Activated naive CD4-positive, alpha-beta T cell treated with anti-CD3 and anti-CD28 coated beads for 36 hours (primary cell): ENCODE measurements around the gene TAX1BP1. TPM values are rescaled to one million over a fixed set of nuclear protein-coding genes. Genes with fewer than 3 reads are reported as not detected.
A peak's percentile ranks its signal among the peaks of the same experiment; 100 is the strongest.

ENCODE experiments used
- CTCF ChIA-PET: fragments of 350-600 bp; sonication (Branson Sonifier 250); formaldehyde crosslinking; loops from one replicate; lab custom pipeline; 2021; ENCODE audit warnings: antibody characterized with exemption; lab: Charles Lee
- DNase-seq: peaks from one replicate; pipeline ENCODE4 v3.0.0-alpha.2; 2020
- H3K27ac Mint-ChIP-seq: one replicate; pipeline ENCODE4 v1.8.0; 2021; ENCODE audit warnings: mild to moderate bottlenecking, mixed read lengths
- H3K27me3 Mint-ChIP-seq: one replicate; pipeline ENCODE4 v1.8.0; 2021; ENCODE audit warnings: low read depth, mixed read lengths
- H3K36me3 Mint-ChIP-seq: one replicate; pipeline ENCODE4 v1.8.0; 2021; ENCODE audit warnings: low read depth, mixed read lengths
- H3K4me1 Mint-ChIP-seq: one replicate; pipeline ENCODE4 v1.8.0; 2021; ENCODE audit warnings: low read depth, mixed read lengths
- H3K4me3 Mint-ChIP-seq: one replicate; pipeline ENCODE4 v1.8.0; 2021; ENCODE audit warnings: mild to moderate bottlenecking, moderate library complexity, mixed read lengths
- H3K9me3 Mint-ChIP-seq: one replicate; pipeline ENCODE4 v1.8.0; 2021; ENCODE audit warnings: mixed read lengths
- intact Hi-C: fragments of 100-400 bp; cut with micrococcal nuclease; formaldehyde crosslinking; loops from one replicate; pipeline ENCODE4 v1.15.1; 2023
- total RNA-seq, 2 experiments: library from RNA; stranded (reverse); gene quantifications; one replicate each; pipeline ENCODE4 v1.2.3, GENCODE V29; 2021

Gene TAX1BP1
- total RNA-seq, 2 experiments from 2014 or later = 84.1 to 87.9 TPM

- intact Hi-C loops = no loop called here
- no peak for DNase-seq
- H3K27ac Mint-ChIP-seq = no peak overlapping the region
- CTCF ChIA-PET = interaction anchor here (0.7 to 1.0 kb wide), 2 partner anchors 209 to 366 kb away, joined by 3 to 6 read pairs; no protein-coding TSS in a partner anchor
- no peaks in the 10 kb centered on the region for H3K4me1 Mint-ChIP-seq
- H3K36me3 Mint-ChIP-seq = no peaks in the 10 kb centered on the region
- H3K4me3 Mint-ChIP-seq = no peak overlapping the region
- H3K27me3 Mint-ChIP-seq = no peaks in the 10 kb centered on the region
- H3K9me3 Mint-ChIP-seq = no peaks in the 10 kb centered on the region
These were observed 27.7 kb upstream of the TAX1BP1 start for GRCh38 chr7:27712217-27712616.

- CTCF ChIA-PET = interaction anchor here (1.0 kb wide), 1 partner anchor 8 kb away, joined by 3 read pairs; no protein-coding TSS in a partner anchor
- no peaks in the 10 kb centered on the region for H3K36me3 Mint-ChIP-seq
- no peak for DNase-seq
- no peaks in the 10 kb centered on the region for H3K9me3 Mint-ChIP-seq
- H3K27ac Mint-ChIP-seq = no peak overlapping the region
- H3K4me1 Mint-ChIP-seq = no peaks in the 10 kb centered on the region
- no peak overlapping the region for H3K4me3 Mint-ChIP-seq
- intact Hi-C loops = no loop called here
- H3K27me3 Mint-ChIP-seq = no peaks in the 10 kb centered on the region
These were observed 25.0 kb upstream of the TAX1BP1 start for GRCh38 chr7:27714831-27715444.

DNA sequence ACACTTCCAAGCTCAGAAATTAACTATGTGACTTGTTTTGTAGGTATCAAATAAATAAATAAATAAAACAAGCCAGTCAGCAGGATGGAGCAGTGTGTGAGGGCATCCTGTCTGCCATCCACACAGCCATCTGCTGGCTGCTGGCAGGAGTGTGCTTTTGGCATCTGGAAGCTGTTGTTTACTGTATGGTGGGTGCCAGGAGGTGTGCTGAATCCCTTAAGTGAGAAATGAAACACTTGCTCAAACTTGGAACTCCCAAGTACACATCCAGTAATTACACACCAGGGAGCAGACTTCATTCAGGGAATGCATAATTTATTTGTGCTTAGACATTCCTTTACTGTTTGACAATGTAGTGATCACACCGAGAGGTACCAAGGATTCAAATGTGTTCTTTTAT, 16.9 kb upstream of the TAX1BP1 start:
- DNase-seq = no peak
- no peaks in the 10 kb centered on the region for H3K4me1 Mint-ChIP-seq
- H3K36me3 Mint-ChIP-seq = no peaks in the 10 kb centered on the region
- no peaks in the 10 kb centered on the region for H3K9me3 Mint-ChIP-seq
- no peak overlapping the region for H3K4me3 Mint-ChIP-seq
- intact Hi-C loops = no loop called here
- H3K27ac Mint-ChIP-seq = no peak overlapping the region
- CTCF ChIA-PET = interaction anchor here (0.6 to 1.5 kb wide), 4 partner anchors 9 to 193 kb away, joined by 3 to 4 read pairs (median 3); no protein-coding TSS in a partner anchor
- H3K27me3 Mint-ChIP-seq = no peaks in the 10 kb centered on the region

DNA sequence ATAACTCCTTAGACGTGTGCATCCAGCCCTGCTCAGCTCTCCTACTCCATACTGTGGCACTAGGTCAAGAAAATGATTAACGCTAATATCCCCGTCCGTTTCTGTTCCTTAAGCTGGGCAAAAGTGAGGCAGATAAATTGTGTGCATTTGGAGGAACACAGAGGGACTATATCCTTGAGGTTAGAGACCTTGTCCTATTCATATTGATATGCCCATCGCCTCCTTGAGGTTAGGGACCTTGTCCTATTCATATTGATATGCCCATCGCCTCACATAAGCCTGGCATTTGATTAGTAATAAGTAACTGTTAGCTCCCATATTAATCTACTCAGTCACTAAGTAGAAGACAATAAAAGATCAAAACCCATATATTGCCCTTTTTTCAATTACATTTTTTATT, 12.9 kb upstream of the TAX1BP1 start:
- Mint-ChIP-seq H3K4me1 (no peaks in the 10 kb centered on the region), H3K27ac (no peak overlapping the region), H3K4me3 (no peak overlapping the region), H3K27me3 (no peaks in the 10 kb centered on the region), H3K9me3 (no peaks in the 10 kb centered on the region), H3K36me3 (no peaks in the 10 kb centered on the region)
- CTCF ChIA-PET = interaction anchor here (0.6 kb wide), 1 partner anchor 26 kb away, joined by 4 read pairs; no protein-coding TSS in a partner anchor
- DNase-seq = no peak
- intact Hi-C loops = no loop called here

DNA sequence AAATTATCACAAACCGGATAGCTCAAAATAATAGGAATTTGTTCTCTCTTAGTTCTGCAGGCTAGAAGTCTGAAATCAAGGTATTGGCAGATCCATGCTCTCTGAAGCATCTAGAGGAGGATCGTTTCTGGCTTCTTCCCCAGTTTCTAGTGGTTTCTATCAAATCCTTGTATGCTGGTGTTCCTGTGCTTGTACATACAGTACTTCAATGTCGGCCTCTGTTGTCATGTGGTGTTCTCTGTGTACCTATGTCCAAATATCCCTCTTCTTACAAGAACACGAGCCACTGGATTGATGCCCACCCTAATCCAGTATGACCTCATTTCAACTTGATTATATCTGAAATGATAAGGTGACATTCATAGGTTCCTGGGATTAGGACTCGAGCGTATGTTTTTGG, 9.8 kb upstream of the TAX1BP1 start:
- no peaks in the 10 kb centered on the region for H3K4me1 Mint-ChIP-seq
- no peaks in the 10 kb centered on the region for H3K27me3 Mint-ChIP-seq
- CTCF ChIA-PET = no interaction called here
- no peak overlapping the region for H3K4me3 Mint-ChIP-seq
- no peaks in the 10 kb centered on the region for H3K9me3 Mint-ChIP-seq
- no peak for DNase-seq
- no peaks in the 10 kb centered on the region for H3K36me3 Mint-ChIP-seq
- H3K27ac Mint-ChIP-seq = no peak overlapping the region
- intact Hi-C loops = no loop called here

- intact Hi-C loops = no loop called here
- Mint-ChIP-seq H3K27ac (no peak overlapping the region), H3K9me3 (no peaks in the 10 kb centered on the region), H3K27me3 (no peaks in the 10 kb centered on the region), H3K4me3 (no peak overlapping the region), H3K4me1 (peaks cover 5% of the 10 kb centered on the region), H3K36me3 (no peaks in the 10 kb centered on the region)
- DNase-seq = no peak
- CTCF ChIA-PET = no interaction called here
These were observed 5.4 kb upstream of the TAX1BP1 start for GRCh38 chr7:27734583-27734982.

- no peak overlapping the region for H3K27ac Mint-ChIP-seq
- CTCF ChIA-PET = no interaction called here
- DNase-seq = no peak
- intact Hi-C loops = no loop called here
- H3K36me3 Mint-ChIP-seq = no peaks in the 10 kb centered on the region
- no peaks in the 10 kb centered on the region for H3K27me3 Mint-ChIP-seq
- no peak overlapping the region for H3K4me3 Mint-ChIP-seq
- peaks cover 5% of the 10 kb centered on the region for H3K4me1 Mint-ChIP-seq
- no peaks in the 10 kb centered on the region for H3K9me3 Mint-ChIP-seq
These were observed 4.8 kb upstream of the TAX1BP1 start for GRCh38 chr7:27735165-27735564.

DNA sequence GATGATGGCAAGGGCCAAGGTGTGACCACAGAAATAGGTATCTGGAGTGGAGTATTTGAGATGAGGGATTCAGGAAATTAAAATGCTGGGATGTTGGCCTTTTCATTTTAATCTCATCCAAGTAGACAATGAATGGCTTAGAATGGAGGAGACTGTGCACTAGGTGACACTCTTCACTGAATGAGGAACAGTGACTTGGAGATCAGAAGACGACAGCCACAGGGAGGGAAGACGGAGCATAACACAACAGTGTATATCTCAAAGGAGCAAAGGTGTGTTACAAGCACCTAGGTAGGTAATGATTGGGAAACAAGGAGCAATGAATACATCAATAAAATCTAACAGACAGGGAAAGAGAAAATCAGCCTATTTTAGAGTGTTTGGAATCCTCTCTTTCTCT, 4.1 kb upstream of the TAX1BP1 start:
- Mint-ChIP-seq H3K4me3 (no peak overlapping the region), H3K4me1 (peaks cover 8% of the 10 kb centered on the region), H3K27me3 (no peaks in the 10 kb centered on the region), H3K36me3 (peaks cover 3% of the 10 kb centered on the region), H3K27ac (no peak overlapping the region), H3K9me3 (no peaks in the 10 kb centered on the region)
- no peak for DNase-seq
- intact Hi-C loops = no loop called here
- CTCF ChIA-PET = no interaction called here

DNA sequence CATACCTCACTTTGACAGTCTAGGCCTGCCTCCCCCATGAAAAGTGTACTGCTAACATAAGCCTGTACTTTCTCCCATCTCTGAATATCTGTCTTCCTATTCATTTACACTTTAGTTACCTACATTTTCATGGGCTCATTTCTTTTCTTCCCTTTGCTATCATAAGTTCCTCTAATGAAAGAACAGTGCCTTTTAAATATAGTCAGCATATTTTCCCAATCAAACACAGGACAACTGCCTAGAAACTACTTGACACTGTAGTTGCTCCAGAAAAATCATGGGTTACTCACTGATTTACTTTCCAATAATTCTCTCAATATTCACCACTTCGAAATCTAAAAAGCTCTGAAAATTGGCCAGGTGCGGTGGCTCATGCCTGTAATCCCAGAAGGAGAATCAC, 2.8 kb upstream of the TAX1BP1 start:
- CTCF ChIA-PET = no interaction called here
- Mint-ChIP-seq H3K27me3 (no peaks in the 10 kb centered on the region), H3K36me3 (peaks cover 3% of the 10 kb centered on the region), H3K4me1 (peaks cover 20% of the 10 kb centered on the region), H3K9me3 (no peaks in the 10 kb centered on the region), H3K4me3 (no peak overlapping the region), H3K27ac (no peak overlapping the region)
- no peak for DNase-seq
- intact Hi-C loops = no loop called here

DNA sequence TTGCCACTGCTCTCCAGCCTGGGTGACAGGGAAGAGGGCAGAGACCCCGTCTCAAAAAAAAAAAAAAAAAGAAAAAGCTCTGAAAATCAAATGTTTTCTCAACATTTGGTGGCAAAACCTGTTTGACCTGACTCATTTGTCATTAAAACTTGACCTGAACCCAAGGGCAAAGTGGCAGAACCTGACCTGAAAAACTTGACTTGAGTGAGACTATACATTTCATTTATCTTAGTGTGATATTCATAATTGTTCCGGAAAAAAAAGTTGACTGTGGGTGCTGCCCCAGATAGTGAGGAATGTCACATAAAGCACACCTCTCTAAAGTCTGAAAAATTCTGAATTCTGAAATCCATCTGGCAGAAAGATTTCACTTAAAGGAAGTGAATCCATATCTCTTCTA, 2.3 kb upstream of the TAX1BP1 start:
- Mint-ChIP-seq H3K4me3 (no peak overlapping the region), H3K4me1 (peaks cover 24% of the 10 kb centered on the region), H3K27ac (no peak overlapping the region), H3K9me3 (no peaks in the 10 kb centered on the region), H3K27me3 (no peaks in the 10 kb centered on the region), H3K36me3 (peaks cover 3% of the 10 kb centered on the region)
- intact Hi-C loops = no loop called here
- no peak for DNase-seq
- CTCF ChIA-PET = no interaction called here

DNA sequence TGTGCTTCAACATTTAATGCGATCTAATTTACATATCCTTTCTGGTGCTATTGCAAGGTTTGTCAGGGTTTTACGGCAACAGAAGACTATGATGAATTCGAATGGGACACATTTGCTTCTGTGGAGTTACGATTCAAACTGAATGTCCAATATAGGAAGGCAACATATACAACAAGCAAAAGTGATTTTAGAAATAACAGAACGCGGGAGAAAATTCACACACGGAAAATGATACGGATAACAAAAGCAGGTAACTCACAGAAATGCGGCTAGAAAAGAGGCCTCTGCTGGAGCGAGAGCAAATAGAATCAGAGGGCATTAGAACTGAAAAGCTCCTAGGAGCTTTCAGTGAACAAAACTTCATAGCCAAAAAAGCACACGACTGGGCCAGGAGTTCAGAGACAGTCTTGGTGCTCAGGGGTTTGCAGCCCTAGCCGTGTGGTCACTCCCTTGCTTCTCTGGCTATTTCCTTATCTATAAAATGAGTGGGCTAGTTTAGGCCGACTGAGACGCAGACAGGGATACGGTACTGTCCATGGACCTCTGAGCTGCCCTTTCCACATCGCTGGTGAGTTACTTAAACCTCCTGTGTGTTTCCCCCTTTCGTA, 557 bp upstream of the TAX1BP1 start:
- Mint-ChIP-seq H3K4me3 (peak overlapping the region; percentile 96), H3K36me3 (peaks cover 3% of the 10 kb centered on the region), H3K27ac (peak overlapping the region; percentile 98), H3K9me3 (no peaks in the 10 kb centered on the region), H3K27me3 (no peaks in the 10 kb centered on the region), H3K4me1 (peaks cover 34% of the 10 kb centered on the region)
- CTCF ChIA-PET = interaction anchor here (1.6 kb wide), 2 partner anchors 46 to 76 kb away, joined by 4 to 5 read pairs; partner anchors contain the start of gene HIBADH
- intact Hi-C loops = no loop called here
- DNase-seq = no peak

DNA sequence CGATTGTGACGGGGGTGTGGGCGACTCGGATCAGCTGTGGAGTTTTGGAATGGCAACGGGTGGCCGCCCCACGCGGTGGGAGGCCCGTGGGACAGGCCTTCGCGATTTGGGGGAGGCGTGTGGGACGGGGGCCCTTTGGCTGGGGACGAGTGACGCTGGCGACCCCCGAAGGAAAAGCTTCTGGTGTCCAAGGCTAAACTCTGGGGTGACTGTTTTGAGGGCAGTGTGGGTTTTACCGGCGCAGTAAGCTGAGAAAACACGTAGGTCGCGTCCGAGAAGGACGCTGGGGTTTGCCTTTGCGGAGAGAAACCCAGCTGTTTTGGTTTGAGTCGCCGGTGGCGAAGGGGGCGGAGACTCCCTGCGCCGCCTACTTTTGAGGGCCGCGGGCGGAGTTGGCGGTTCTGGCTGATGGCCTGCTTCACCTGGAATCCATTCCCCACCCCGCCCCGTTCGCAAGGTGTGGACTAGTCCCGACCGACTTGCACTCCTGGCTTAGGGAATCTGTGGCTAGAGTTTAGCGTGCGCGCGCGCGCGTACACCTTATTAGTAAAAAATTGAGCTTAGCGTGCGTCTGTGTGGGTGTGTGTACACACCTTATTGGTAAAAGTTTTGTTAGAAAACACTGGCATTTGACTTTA, 606 bp downstream of the TAX1BP1 start:
- CTCF ChIA-PET = interaction anchor here (0.6 to 1.6 kb wide), 3 partner anchors 45 to 1301 kb away, joined by 3 to 4 read pairs (median 3); no protein-coding TSS in a partner anchor
- Mint-ChIP-seq H3K27ac (peak overlapping the region; percentile 98), H3K9me3 (no peaks in the 10 kb centered on the region), H3K27me3 (no peaks in the 10 kb centered on the region), H3K4me1 (peaks cover 38% of the 10 kb centered on the region), H3K36me3 (peaks cover 3% of the 10 kb centered on the region), H3K4me3 (peak overlapping the region; percentile 96)
- DNase-seq = peak; percentile 91
- intact Hi-C loops = loop anchor here (1.0 to 10.0 kb wide), 8 partner anchors 43 to 1540 kb away; partner anchors contain the start of genes CBX3 and HNRNPA2B1
